ENCODE results near the gene BEGAIN. TPM values are rescaled to one million over a fixed set of nuclear protein-coding genes. Genes with fewer than 3 reads are reported as not detected.
A peak's percentile ranks its signal among the peaks of the same experiment; 100 is the strongest.

Gene BEGAIN
- total RNA-seq, 2 experiments from 2014 or later = 0.76 TPM; not detected in 1

- TF ChIP-seq CTCF (conservative IDR thresholded peaks at IDR 0.05; ENCODE audit: low read length) = no peak
- no peak for TF ChIP-seq EZH2phosphoT487 (IDR thresholded peaks at IDR 0.05; ENCODE audit: borderline replicate concordance, low read depth, low read length)
Observed at GRCh38 chr14:100573757-100574641, 13.2 kb downstream of the BEGAIN start.

GRCh38 chr14:100573002-100573756 is 14.0 kb downstream of the BEGAIN start:
- TF ChIP-seq CTCF (conservative IDR thresholded peaks at IDR 0.05; ENCODE audit: low read length) (no peak), EZH2phosphoT487 (IDR thresholded peaks at IDR 0.05; ENCODE audit: borderline replicate concordance, low read depth, low read length) (no peak)
- Histone ChIP-seq H2AFZ (ENCODE audit: low read length) (peak overlapping the region; percentile 50; the same call in 1 of the 2 replicates), H3K79me2 (ENCODE audit: insufficient read depth, low read depth, low read length) (no peaks in the 10 kb centered on the region), H3K27ac (ENCODE audit: low read depth, low read length, poor library complexity, severe bottlenecking) (no peak overlapping the region), H4K20me1 (ENCODE audit: insufficient read depth, low read length) (no peaks in the 10 kb centered on the region), H3K9me2 (ENCODE audit: insufficient read depth, low read length) (no peaks in the 10 kb centered on the region), H3K36me3 (ENCODE audit: insufficient read depth, low read length) (no peaks in the 10 kb centered on the region), H3K4me2 (ENCODE audit: low read length) (peak overlapping the region; percentile 30), H3K4me1 (ENCODE audit: insufficient read depth, low read length, poor library complexity, severe bottlenecking) (peaks cover 14% of the 10 kb centered on the region), H3K4me3 (ENCODE audit: low read depth, low read length, poor library complexity, severe bottlenecking) (peak overlapping the region; percentile 27), H3K9me3 (ENCODE audit: low read length) (no peaks in the 10 kb centered on the region)
- ChIA-PET CTCF (ENCODE audit: unreplicated experiment) (no interaction called here), POLR2A (no interaction called here)
- DNase-seq (ENCODE audit: low spot score) = peak; percentile 78
- intact Hi-C loops (cut with micrococcal nuclease; ENCODE audit: unreplicated experiment) = no loop called here
- BruUV-seq (replicated peaks) = no TSS peak

More at GRCh38 chr14:100573757-100574641, 13.2 kb downstream of the BEGAIN start:
- no peaks in the 10 kb centered on the region for H3K79me2 ChIP-seq (ENCODE audit: insufficient read depth, low read depth, low read length)
- H3K36me3 ChIP-seq (ENCODE audit: insufficient read depth, low read length) = no peaks in the 10 kb centered on the region
- no peak for DNase-seq (ENCODE audit: low spot score)
- ChIA-PET CTCF (ENCODE audit: unreplicated experiment) (no interaction called here), POLR2A (no interaction called here)
- no peak overlapping the region for H3K4me2 ChIP-seq (ENCODE audit: low read length)
- no peak overlapping the region for H3K4me3 ChIP-seq (ENCODE audit: low read depth, low read length, poor library complexity, severe bottlenecking)
- no peaks in the 10 kb centered on the region for H3K9me3 ChIP-seq (ENCODE audit: low read length)
- no peak overlapping the region for H3K27ac ChIP-seq (ENCODE audit: low read depth, low read length, poor library complexity, severe bottlenecking)
- H4K20me1 ChIP-seq (ENCODE audit: insufficient read depth, low read length) = no peaks in the 10 kb centered on the region
- intact Hi-C loops (cut with micrococcal nuclease; ENCODE audit: unreplicated experiment) = no loop called here
- no TSS peak for BruUV-seq (replicated peaks)
- H3K9me2 ChIP-seq (ENCODE audit: insufficient read depth, low read length) = no peaks in the 10 kb centered on the region
- no peak overlapping the region for H2AFZ ChIP-seq (ENCODE audit: low read length)
- peaks cover 14% of the 10 kb centered on the region for H3K4me1 ChIP-seq (ENCODE audit: insufficient read depth, low read length, poor library complexity, severe bottlenecking)
